Measurements from ENCODE around the gene BTBD9. TPM values are rescaled to one million over a fixed set of nuclear protein-coding genes. Genes with fewer than 3 reads are reported as not detected.

Gene BTBD9
- total and polyA plus RNA-seq, 3 donors from 2014 or later: 11.4 to 32.8 (median 29.5) TPM

DNA sequence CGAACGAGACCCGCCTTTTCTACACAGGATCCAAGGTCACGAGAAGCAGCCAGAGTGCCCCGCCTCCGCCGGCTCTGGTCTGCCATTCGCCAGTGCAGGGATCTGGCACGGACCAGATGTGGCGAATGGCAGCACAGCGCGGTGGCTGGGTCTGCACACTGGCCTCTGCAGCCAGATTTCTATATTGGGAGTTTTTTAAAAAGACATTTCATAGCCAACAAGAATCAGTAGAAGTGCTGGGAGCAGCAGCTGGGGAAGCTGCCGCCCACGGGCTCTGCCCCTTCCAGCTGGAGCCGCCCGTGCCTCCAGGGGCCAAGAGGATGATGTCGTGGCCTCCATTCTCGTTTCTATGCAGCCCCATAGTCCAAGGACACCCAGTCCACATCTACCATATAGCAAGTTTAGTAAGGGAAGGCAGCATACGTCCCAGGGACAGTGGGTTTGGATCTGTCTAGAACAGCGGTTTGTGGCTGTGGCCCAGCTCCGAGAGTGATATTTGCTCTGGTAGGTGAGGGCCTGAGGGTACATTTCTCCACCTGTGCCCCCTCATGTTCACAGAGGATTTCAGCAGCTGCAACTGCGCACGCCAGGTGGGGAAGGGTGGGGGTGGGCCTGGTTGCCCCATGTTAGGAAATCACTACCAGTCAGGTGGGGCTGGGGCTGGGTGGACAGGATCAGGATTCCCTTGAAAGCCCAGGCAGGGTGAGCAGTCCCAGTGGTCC, 486.5 kb downstream of the BTBD9 start:
- Histone ChIP-seq H3K36me3 (ENCODE audit: low read depth, missing control alignments) (no peaks in the 10 kb centered on the region), H3K27ac (no peak overlapping the region), H3K9me3 (no peaks in the 10 kb centered on the region), H3K27me3 (no peaks in the 10 kb centered on the region), H3K4me3 (no peak overlapping the region), H3K4me1 (no peaks in the 10 kb centered on the region)
- DNase-seq: no peak
- WGBS, 2 donors: 76 to 86% methylated on average over 21 to 23 of the region's 23 CpGs
- intact Hi-C loops (cut with DNase I; ENCODE audit: low total_unique reads): loop anchor here (10.0 kb wide), 2 partner anchors 82 to 758 kb away; no protein-coding TSS in a partner anchor
- TF ChIP-seq, protein P1, sequence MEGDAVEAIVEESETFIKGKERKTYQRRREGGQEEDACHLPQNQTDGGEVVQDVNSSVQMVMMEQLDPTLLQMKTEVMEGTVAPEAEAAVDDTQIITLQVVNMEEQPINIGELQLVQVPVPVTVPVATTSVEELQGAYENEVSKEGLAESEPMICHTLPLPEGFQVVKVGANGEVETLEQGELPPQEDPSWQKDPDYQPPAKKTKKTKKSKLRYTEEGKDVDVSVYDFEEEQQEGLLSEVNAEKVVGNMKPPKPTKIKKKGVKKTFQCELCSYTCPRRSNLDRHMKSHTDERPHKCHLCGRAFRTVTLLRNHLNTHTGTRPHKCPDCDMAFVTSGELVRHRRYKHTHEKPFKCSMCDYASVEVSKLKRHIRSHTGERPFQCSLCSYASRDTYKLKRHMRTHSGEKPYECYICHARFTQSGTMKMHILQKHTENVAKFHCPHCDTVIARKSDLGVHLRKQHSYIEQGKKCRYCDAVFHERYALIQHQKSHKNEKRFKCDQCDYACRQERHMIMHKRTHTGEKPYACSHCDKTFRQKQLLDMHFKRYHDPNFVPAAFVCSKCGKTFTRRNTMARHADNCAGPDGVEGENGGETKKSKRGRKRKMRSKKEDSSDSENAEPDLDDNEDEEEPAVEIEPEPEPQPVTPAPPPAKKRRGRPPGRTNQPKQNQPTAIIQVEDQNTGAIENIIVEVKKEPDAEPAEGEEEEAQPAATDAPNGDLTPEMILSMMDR (IDR thresholded peaks at IDR 0.05): no peak
- TF ChIP-seq POLR2A (IDR thresholded peaks at IDR 0.05): no peak

DNA sequence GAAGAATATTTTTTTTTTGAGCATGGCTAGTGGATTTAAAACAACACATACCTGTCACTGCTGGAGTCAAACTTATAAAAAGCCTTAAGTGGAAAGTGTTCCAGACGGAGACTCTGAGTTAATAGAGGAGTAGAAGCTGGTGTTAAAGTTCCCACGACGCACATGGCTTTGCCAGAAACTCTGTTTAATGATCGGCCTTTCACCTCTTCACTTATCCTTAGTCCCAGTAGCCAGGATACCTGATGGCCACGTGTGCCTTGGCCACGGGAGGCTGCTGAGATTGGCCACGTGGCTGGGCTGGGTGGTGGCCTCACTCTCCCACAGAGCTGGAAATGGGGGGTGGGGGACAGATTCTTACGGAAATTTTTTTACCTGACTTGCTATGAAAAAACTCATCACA, 487.1 kb downstream of the BTBD9 start:
- 90 to 92% methylated on average over 8 of the region's 8 CpGs for WGBS, 2 donors
- H3K36me3 ChIP-seq (ENCODE audit: low read depth, missing control alignments): no peaks in the 10 kb centered on the region
- no peaks in the 10 kb centered on the region for H3K27me3 ChIP-seq
- no peak overlapping the region for H3K27ac ChIP-seq
- intact Hi-C loops (cut with DNase I; ENCODE audit: low total_unique reads): loop anchor here (10.0 kb wide), 2 partner anchors 82 to 758 kb away; no protein-coding TSS in a partner anchor
- no peak overlapping the region for H3K4me3 ChIP-seq
- TF ChIP-seq POLR2A (IDR thresholded peaks at IDR 0.05): no peak
- TF ChIP-seq, protein P1 (IDR thresholded peaks at IDR 0.05): no peak
- H3K4me1 ChIP-seq: no peaks in the 10 kb centered on the region
- no peaks in the 10 kb centered on the region for H3K9me3 ChIP-seq
- no peak for DNase-seq

DNA sequence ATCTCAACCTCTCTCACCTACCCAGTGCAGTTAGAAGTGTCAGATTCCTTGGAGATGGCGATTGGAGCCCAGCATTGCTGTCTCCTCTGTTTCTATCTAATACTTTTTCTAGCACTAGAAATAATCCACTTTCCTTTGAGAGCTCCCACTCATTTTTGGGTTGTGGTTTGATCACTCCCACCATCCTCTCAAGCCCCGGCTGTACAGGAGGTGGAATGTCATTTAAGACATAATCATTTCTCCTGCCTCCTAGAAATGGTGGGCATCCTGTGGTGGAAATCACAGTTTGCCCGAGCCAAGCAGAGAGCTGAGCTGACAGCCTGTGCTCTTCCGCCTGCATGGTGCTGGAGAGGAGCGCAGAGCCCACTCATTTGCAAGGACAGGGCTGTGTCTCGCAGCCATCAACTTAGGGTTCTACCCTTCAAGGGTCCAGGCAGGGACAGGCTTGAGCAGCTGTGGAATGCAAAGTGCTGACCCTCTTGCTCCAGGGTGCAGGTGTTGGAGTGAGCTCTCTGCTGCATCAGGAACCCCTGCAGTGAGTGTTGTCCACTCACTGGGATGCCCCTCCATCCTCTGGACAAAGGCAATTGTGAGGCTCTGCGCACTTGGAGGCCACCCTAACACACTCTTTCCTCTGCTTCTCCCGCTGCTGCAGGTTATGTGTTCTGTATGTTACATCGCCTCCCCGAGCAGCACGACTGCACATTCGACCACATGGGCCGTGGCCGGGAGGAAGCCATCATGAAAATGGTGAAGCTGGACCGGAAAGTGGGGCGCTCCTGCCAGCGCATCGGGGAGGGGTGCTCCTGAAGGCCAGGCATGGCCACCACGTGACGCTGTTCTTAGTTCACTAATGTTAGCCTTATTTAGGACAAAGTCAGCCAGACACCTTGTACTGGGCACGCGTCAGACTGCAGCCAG, 487.9 kb downstream of the BTBD9 start:
- Histone ChIP-seq H3K4me3 (no peak overlapping the region), H3K27ac (no peak overlapping the region), H3K27me3 (no peaks in the 10 kb centered on the region), H3K9me3 (no peaks in the 10 kb centered on the region), H3K36me3 (ENCODE audit: low read depth, missing control alignments) (no peaks in the 10 kb centered on the region), H3K4me1 (no peaks in the 10 kb centered on the region)
- no peak for DNase-seq
- no peak for TF ChIP-seq POLR2A (IDR thresholded peaks at IDR 0.05)
- TF ChIP-seq, protein P1 (IDR thresholded peaks at IDR 0.05): no peak
- intact Hi-C loops (cut with DNase I; ENCODE audit: low total_unique reads): loop anchor here (10.0 kb wide), 2 partner anchors 83 to 757 kb away; no protein-coding TSS in a partner anchor
- WGBS, 2 donors: 94 to 95% methylated on average over 22 of the region's 22 CpGs

DNA sequence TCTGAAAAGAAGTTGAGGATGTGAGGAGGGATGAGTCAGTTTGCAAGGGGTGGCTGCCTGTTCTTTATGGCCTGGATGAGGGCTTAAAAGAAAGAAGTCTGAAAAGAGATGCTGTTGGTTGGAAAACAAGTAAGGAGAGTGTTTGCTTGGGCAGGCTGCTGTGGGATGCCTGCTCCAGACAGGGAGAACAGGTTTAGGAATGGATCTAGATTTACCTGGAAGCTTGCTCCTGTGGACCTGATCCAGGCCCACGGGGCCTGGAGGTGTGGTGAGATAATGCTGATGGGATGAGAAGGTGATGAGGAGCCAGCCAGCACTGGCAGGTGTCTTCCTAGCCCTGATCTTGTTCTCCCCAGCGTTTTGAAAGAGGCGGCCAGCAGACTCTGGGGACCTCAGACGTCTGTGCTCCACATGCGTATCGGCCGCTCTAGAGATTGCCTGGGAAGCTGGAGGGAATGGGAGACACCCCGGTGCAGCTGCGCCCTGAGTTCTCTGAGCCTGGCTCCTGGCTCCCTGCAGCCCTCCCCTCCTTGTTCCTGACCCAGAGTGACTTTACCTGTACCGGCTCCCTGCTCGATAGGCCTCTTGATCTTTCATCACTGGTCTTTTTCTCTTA, 488.9 kb downstream of the BTBD9 start:
- no peaks in the 10 kb centered on the region for H3K4me1 ChIP-seq
- TF ChIP-seq, protein P1 (IDR thresholded peaks at IDR 0.05): no peak
- no peak for TF ChIP-seq POLR2A (IDR thresholded peaks at IDR 0.05)
- no peaks in the 10 kb centered on the region for H3K36me3 ChIP-seq (ENCODE audit: low read depth, missing control alignments)
- no peak overlapping the region for H3K4me3 ChIP-seq
- H3K27me3 ChIP-seq: no peaks in the 10 kb centered on the region
- no peak overlapping the region for H3K27ac ChIP-seq
- intact Hi-C loops (cut with DNase I; ENCODE audit: low total_unique reads): loop anchor here (10.0 kb wide), 2 partner anchors 84 to 756 kb away; no protein-coding TSS in a partner anchor
- DNase-seq: no peak
- no peaks in the 10 kb centered on the region for H3K9me3 ChIP-seq
- WGBS, 2 donors: 90 to 92% methylated on average over 11 of the region's 11 CpGs
